Bladder microvascular endothelial cell (primary cell): ENCODE data around the gene POGZ. TPM values are rescaled to one million over a fixed set of nuclear protein-coding genes. Genes with fewer than 3 reads are reported as not detected.

Experiments used
- total RNA-seq: library from RNA; depleted of rRNA; stranded (reverse); fragments of >200 nt; gene quantifications from 2 replicates; pipeline ENCODE4 v1.2.3, GENCODE V29; 2014

The POGZ gene, protein sequence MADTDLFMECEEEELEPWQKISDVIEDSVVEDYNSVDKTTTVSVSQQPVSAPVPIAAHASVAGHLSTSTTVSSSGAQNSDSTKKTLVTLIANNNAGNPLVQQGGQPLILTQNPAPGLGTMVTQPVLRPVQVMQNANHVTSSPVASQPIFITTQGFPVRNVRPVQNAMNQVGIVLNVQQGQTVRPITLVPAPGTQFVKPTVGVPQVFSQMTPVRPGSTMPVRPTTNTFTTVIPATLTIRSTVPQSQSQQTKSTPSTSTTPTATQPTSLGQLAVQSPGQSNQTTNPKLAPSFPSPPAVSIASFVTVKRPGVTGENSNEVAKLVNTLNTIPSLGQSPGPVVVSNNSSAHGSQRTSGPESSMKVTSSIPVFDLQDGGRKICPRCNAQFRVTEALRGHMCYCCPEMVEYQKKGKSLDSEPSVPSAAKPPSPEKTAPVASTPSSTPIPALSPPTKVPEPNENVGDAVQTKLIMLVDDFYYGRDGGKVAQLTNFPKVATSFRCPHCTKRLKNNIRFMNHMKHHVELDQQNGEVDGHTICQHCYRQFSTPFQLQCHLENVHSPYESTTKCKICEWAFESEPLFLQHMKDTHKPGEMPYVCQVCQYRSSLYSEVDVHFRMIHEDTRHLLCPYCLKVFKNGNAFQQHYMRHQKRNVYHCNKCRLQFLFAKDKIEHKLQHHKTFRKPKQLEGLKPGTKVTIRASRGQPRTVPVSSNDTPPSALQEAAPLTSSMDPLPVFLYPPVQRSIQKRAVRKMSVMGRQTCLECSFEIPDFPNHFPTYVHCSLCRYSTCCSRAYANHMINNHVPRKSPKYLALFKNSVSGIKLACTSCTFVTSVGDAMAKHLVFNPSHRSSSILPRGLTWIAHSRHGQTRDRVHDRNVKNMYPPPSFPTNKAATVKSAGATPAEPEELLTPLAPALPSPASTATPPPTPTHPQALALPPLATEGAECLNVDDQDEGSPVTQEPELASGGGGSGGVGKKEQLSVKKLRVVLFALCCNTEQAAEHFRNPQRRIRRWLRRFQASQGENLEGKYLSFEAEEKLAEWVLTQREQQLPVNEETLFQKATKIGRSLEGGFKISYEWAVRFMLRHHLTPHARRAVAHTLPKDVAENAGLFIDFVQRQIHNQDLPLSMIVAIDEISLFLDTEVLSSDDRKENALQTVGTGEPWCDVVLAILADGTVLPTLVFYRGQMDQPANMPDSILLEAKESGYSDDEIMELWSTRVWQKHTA (N-terminal part only)
- total RNA-seq = 9.4 and 38.6 TPM in 2 replicates

GRCh38 chr1:151459331-151460046, at the start of gene POGZ:
Gene POGZ, minus strand, starts transcription at chr1:151459494. Its CDS starts 17,290 bp downstream, at chr1:151442204.

GRCh38 chr1:151399324-151400171, 59.7 kb downstream of the POGZ start, which contains the start of gene PSMB4:
Gene PSMB4, plus strand, starts transcription at chr1:151399573. Its CDS starts 15 bp downstream, at chr1:151399588.

DNA sequence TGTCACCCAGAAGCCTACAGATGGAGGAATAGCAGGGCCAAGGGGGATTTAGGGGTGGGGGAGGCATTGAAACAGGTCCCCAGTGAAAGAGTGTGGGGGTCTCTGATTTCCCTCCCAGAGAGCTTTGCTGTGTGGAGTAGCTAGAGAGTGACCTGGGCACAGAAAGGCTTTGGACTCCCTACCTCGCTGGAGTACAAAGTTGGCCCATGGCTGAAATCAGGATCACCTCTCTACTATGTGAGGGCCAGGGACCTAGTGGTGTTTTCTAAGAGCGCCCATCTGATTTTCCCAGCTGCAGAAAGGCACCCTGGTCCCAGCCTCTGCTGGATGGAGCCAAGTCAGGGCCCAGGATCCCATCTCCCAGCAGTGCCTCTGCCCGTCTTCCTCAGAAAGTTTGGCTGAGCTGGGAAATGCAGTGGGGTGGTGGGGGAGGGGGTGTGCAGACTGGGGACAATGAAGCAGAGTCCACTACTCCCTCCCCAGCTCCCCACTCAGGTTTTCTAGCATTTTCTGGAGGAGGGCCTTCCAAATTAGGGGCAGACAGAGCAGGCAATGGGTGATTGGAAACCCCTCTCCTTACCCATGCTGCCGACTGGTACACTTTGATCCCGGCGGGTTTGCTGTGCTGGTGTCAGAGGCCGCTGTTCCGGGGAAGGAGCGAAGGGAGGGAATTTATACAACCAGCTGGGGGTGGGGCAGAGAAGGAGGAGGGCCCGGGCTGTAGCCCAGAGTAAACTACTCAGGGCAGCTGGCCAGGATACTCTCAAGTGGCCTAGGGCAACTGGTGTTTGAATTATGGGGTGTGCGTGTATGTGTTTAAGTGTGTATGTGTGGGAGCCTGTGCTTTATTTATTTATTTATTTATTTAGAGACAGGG, 87.0 kb downstream of the POGZ start, which contains the start of gene SELENBP1:
TSS of gene SELENBP1 (minus strand) at position 648 of the 877 bp plus-strand sequence. CDS start at position 584, 64 bp downstream.

Other genes starting within 250 kb of the POGZ start
- gene PSMD4, start 204.8 kb downstream of the POGZ start, total RNA-seq = 220 and 235 TPM in 2 replicates
- gene ZNF687, start 177.2 kb downstream of the POGZ start, total RNA-seq = 5.3 and 10.6 TPM in 2 replicates
- 20.2 and 54.2 TPM in 2 replicates for gene PI4KB, start 132.1 kb downstream of the POGZ start, total RNA-seq
- 43.5 and 66.4 TPM in 2 replicates for gene RFX5, start 112.2 kb downstream of the POGZ start, total RNA-seq
- gene SELENBP1, start 86.8 kb downstream of the POGZ start, total RNA-seq = 2.4 and 3.7 TPM in 2 replicates
- 329 and 414 TPM in 2 replicates for gene PSMB4, start 59.9 kb downstream of the POGZ start, total RNA-seq
- gene CGN, start 51.9 kb upstream of the POGZ start, total RNA-seq = under 0.01 and 0.13 TPM in 2 replicates
- gene TUFT1, start 80.8 kb upstream of the POGZ start, total RNA-seq = 1.1 and 15.8 TPM in 2 replicates
- gene SNX27, start 152.6 kb upstream of the POGZ start, total RNA-seq = 9.9 and 28.6 TPM in 2 replicates